Lung (tissue), 12 donors: ENCODE results near the gene DNASE1L2. TPM values are rescaled to one million over a fixed set of nuclear protein-coding genes. Genes with fewer than 3 reads are reported as not detected.

Experiments
- ATAC-seq: fragments of 200-7000 bp; cut with Tn5 transposase; one replicate; pipeline ENCODE4 v1.9.1; 2020; ENCODE audit warnings: moderate number of reproducible peaks; ENCODE audit not compliant: insufficient read depth, low FRiP score
- DNase-seq, 3 donors: peaks; one replicate each; pipeline ENCODE4 v3.0.0-alpha.2; 2013 to 2017
- H3K27ac ChIP-seq, 2 donors: one replicate each; pipeline ENCODE4 v1.5.1; 2013; ENCODE audit warnings: mild to moderate bottlenecking in 2 of 2, moderate library complexity in 2 of 2, control low read depth in 1 of 2, inconsistent platforms in 1 of 2, low read depth in 1 of 2, low read length in 1 of 2
- H3K27me3 ChIP-seq, 3 donors: one replicate each; pipeline ENCODE4 v1.5.1; 2013; ENCODE audit warnings: low read length in 2 of 3; ENCODE audit not compliant: control insufficient read depth in 3 of 3, insufficient read depth in 3 of 3
- H3K36me3 ChIP-seq, 4 donors: one replicate each; pipeline ENCODE4 v1.5.1; 2013; ENCODE audit warnings: low read length in 4 of 4, mild to moderate bottlenecking in 1 of 4, moderate library complexity in 1 of 4; ENCODE audit not compliant: control insufficient read depth in 4 of 4, insufficient read depth in 4 of 4
- H3K4me1 ChIP-seq, 5 donors: one replicate each; pipeline ENCODE4 v1.5.1; 2013; ENCODE audit warnings: low read length in 5 of 5, mild to moderate bottlenecking in 2 of 5, moderate library complexity in 1 of 5; ENCODE audit not compliant: control insufficient read depth in 5 of 5, insufficient read depth in 5 of 5
- H3K4me3 ChIP-seq: one replicate; pipeline ENCODE4 v1.5.1; 2013; ENCODE audit warnings: mild to moderate bottlenecking, control low read depth, moderate library complexity
- H3K9ac ChIP-seq, 2 donors: one replicate each; pipeline ENCODE4 v1.5.1; 2013; ENCODE audit warnings: low read length in 2 of 2, control low read depth in 1 of 2; ENCODE audit not compliant: insufficient read depth in 1 of 2
- H3K9me3 ChIP-seq, 4 donors: one replicate each; pipeline ENCODE4 v1.5.1; 2013; ENCODE audit warnings: low read length in 3 of 4, mild to moderate bottlenecking in 1 of 4, moderate library complexity in 1 of 4; ENCODE audit not compliant: control insufficient read depth in 4 of 4, insufficient read depth in 3 of 4
- CTCF ChIP-seq: IDR thresholded peaks from 2 replicates; pipeline ENCODE4 v1.5.1; 2012; ENCODE audit warnings: mild to moderate bottlenecking; ENCODE audit errors: control extremely low read depth, extremely low read depth
- WGBS, 2 donors: extraction: QIAGEN DNeasy Blood & Tissue Kit; methylation state at CpG; one replicate each; pipeline ENCODE4 v1.1.7; 2013; 5-methylcytosine and 5-hydroxymethylcytosine counted together
- polyA plus RNA-seq, 2 donors: library from polyadenylated mRNA; stranded (reverse); fragments of 200-250 nt; gene quantifications; one replicate each; pipeline ENCODE4 v1.2.1, GENCODE V29; 2013
- total RNA-seq, 2 donors: library from RNA; depleted of rRNA in 1 of 2; stranded (reverse); fragments of >200 nt in 1 of 2; gene quantifications; one replicate each; pipeline ENCODE4 v1.2.1, GENCODE V29; 2014 to 2021
- donor health status: control.
- donor health status: control.
- donor health status: Bipolar disorder and iron deficiency.
- donor health status: healthy.
- donor health status: DM: yes; HTN: yes; CAD: no.

Gene DNASE1L2
- total and polyA plus RNA-seq, 4 donors: 0.65 to 1.0 (median 0.70) TPM

DNA sequence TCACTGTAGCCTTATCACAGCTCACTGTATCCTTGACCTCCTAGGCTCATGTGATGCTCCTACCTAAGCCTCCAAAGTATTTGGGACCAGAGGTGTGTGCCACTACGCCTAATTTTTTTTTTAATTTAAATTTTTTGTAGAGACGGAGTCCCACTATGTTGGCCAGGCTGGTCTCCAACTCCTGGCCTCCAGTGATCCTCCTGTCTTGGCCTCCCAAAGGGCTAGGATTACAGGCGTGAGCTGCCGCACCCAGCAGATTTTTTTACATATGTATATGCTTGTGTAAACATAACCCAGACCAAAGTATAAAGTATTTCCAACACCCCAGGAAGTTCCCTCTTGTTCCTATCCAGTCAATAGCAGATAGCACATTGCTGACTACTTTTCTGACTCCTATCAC, 19.9 kb upstream of the DNASE1L2 start:
- Histone ChIP-seq H3K27ac (peak overlapping the region in 1 of 2 donors; percentile 89), H3K4me3 (no peak overlapping the region), H3K36me3 (peaks cover 0 to 2% (median 0%) of the 10 kb centered on the region in 4 donors), H3K9me3 (no peaks in the 10 kb centered on the region), H3K27me3 (no peaks in the 10 kb centered on the region), H3K4me1 (peaks cover 0 to 20% (median 9%) of the 10 kb centered on the region in 5 donors), H3K9ac (no peak overlapping the region)
- no peak for ATAC-seq
- 97 to 99% methylated on average over 4 of the region's 4 CpGs for WGBS, 2 donors
- no peak for DNase-seq
- no peak for TF ChIP-seq CTCF

DNA sequence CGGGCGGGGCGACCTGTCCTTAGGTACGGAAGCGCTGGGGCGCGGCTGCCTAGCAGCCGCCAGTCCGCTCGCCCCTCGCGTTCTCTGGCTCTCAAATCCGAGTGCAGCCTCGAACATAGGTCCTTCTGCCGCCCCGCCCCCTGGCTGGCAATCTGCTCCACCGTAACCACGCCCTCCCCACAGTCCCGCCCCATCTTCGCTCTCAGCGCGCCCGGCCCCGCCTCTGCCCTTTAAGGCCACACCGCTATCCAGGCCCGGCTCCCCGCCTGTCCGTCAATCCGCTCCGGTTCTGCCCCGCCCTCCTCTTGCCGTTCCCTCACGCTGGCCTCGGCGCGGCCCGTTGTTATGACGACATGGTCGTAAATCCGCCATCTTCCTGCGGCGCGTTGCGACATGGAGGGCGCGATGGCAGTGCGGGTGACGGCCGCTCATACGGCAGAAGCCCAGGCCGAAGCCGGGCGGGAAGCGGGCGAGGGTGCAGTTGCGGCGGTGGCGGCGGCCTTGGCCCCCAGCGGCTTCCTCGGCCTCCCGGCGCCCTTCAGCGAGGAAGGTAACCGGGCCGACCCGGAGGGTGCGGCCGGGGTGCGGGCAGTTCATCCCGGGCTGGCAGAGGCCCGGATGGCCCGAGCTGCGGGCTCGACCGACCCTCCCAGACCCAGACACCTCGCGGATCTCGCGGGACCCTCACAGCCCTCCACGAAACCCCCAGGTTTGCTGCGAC, 12.9 kb upstream of the DNASE1L2 start, which contains the start of gene E4F1:
TSS of gene E4F1 (plus strand) at position 371 of the 721 bp plus-strand sequence. CDS start at position 394, 23 bp downstream.
- ATAC-seq: peak; percentile 100
- H3K9ac ChIP-seq: peak within 1 kb of the TSS; percentile 23 to 55
- H3K27ac ChIP-seq: peak within 1 kb of the TSS; percentile 86 to 87
- H3K27me3 ChIP-seq: no peaks in the 10 kb centered on the region
- no peak for TF ChIP-seq CTCF
- no peaks in the 10 kb centered on the region for H3K9me3 ChIP-seq
- peak; percentile 99 to 100 (median 99) for DNase-seq
- WGBS, 2 donors: 0% methylated on average over 54 to 82 of the region's 82 CpGs
- peak within 1 kb of the TSS; percentile 91 for H3K4me3 ChIP-seq
- peaks cover 0 to 5% (median 2%) of the 10 kb centered on the region in 4 donors for H3K36me3 ChIP-seq
- peaks cover 0 to 10% (median 6%) of the 10 kb centered on the region in 5 donors for H3K4me1 ChIP-seq

- peak overlapping the region; percentile 86 to 87 for H3K27ac ChIP-seq
- TF ChIP-seq CTCF: no peak
- H3K9ac ChIP-seq: peak overlapping the region; percentile 23 to 55
- 4 to 15% methylated on average over 12 to 22 of the region's 22 CpGs for WGBS, 2 donors
- peak in 2 of 3 donors; percentile 34 to 36 for DNase-seq
- peaks cover 0 to 11% (median 4%) of the 10 kb centered on the region in 4 donors for H3K36me3 ChIP-seq
- ATAC-seq: peak; percentile 7
- H3K27me3 ChIP-seq: no peaks in the 10 kb centered on the region
- no peaks in the 10 kb centered on the region for H3K9me3 ChIP-seq
- H3K4me1 ChIP-seq: peaks cover 0 to 10% (median 6%) of the 10 kb centered on the region in 5 donors
- H3K4me3 ChIP-seq: peak overlapping the region; percentile 91
These were observed 12.2 kb upstream of the DNASE1L2 start for GRCh38 chr16:2223942-2224486.
